MM.1S (cell line): ENCODE results near the gene CDYL.

ENCODE experiments used
- EZH2 ChIP-seq: fragments of 300-600 bp; sonication (generic); optimal IDR thresholded peaks from 2 replicates; pipeline ENCODE3; 2017; ENCODE audit warnings: low read depth, mild to moderate bottlenecking, antibody characterized with exemption, low read length, mixed read lengths
- EZH2phosphoT487 ChIP-seq: fragments of 300-600 bp; sonication (generic); IDR thresholded peaks from 2 replicates; pipeline ENCODE4 v1.6.1; 2018; ENCODE audit warnings: antibody characterized with exemption, low read length
- TF ChIP-seq, protein P1 (sequence below): fragments of 300-600 bp; sonication (generic); IDR thresholded peaks from 2 replicates; pipeline ENCODE4 v1.5.1; 2016; ENCODE audit warnings: antibody characterized with exemption, low read length, mixed read lengths

DNA sequence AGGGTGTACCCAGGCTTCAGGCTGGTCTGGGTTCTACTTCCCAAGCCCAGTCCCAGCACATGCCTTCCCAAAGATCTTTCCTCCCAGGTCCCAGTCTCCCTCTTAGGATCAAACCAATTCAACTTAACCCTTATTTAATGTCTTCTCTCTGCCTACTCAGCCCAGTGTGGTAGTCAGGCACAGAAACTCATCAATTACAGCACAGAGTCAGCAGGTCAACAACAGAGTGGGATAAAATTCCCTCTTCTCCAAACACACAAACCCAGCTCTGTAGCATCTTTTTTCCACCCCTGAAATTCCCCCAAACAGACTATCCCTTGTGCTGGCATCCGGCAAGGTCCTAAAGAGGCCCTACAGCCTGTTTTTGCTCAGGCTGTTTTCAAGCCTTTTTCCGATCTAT is 47.3 kb upstream of the CDYL start:
- TF ChIP-seq EZH2 = no peak
- TF ChIP-seq, protein P1, sequence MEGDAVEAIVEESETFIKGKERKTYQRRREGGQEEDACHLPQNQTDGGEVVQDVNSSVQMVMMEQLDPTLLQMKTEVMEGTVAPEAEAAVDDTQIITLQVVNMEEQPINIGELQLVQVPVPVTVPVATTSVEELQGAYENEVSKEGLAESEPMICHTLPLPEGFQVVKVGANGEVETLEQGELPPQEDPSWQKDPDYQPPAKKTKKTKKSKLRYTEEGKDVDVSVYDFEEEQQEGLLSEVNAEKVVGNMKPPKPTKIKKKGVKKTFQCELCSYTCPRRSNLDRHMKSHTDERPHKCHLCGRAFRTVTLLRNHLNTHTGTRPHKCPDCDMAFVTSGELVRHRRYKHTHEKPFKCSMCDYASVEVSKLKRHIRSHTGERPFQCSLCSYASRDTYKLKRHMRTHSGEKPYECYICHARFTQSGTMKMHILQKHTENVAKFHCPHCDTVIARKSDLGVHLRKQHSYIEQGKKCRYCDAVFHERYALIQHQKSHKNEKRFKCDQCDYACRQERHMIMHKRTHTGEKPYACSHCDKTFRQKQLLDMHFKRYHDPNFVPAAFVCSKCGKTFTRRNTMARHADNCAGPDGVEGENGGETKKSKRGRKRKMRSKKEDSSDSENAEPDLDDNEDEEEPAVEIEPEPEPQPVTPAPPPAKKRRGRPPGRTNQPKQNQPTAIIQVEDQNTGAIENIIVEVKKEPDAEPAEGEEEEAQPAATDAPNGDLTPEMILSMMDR = no peak
- no peak for TF ChIP-seq EZH2phosphoT487
